NCI-H748 treated with DMSO at 0.1 percent for 48 hours (cell line): ENCODE results near the gene P2RX1.

Experiments used
- DNase-seq: peaks from one replicate; lab custom pipeline; 2025; lab: John Stamatoyannopoulos, UW

P2RX1 gene

GRCh38 chr17:3915995-3916696 is at the start of gene P2RX1:
Gene P2RX1, minus strand, starts transcription at chr17:3916465. Its CDS starts 240 bp downstream, at chr17:3916225.
- DNase-seq: no peak

DNA sequence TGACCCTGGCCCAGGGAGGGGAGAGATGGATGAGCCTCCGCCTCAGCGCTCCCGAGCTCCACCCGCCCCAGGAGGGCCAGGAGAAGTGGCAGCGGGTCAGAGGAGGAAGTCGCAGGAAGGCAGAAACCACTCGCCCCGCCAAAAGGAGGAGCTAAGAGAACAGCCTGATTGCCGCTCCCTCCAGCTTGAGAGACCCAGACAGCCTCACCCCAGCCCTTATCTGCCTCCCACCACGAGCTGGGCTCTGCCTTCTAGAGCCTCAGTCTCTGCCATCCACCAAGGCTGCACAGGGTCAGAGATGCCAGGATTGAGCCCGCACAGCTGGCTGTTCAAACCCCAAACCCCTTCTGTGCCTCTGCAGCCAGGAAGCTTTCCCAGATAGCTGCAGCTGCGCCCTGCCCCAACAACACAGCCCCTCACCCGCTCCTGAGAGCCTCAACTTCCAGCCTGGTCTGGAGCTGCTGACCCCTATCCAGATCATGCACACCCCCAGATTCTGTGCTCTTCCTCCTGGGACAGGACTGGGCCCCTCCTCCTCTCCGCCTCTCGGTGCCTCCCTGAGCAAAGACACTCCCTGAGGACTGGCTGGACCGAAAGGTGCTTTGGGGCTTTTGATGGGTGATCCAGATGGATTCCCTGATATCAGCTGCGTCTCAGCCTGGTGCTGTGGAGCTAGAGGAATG is 49.0 kb upstream of the P2RX1 start:
- DNase-seq: peak; percentile 61

GRCh38 chr17:3964203-3965117 is 48.2 kb upstream of the P2RX1 start, which contains the start of gene ATP2A3:
Gene ATP2A3, minus strand, starts transcription at chr17:3964437. Its CDS starts 146 bp downstream, at chr17:3964291.
- DNase-seq: no peak

DNA sequence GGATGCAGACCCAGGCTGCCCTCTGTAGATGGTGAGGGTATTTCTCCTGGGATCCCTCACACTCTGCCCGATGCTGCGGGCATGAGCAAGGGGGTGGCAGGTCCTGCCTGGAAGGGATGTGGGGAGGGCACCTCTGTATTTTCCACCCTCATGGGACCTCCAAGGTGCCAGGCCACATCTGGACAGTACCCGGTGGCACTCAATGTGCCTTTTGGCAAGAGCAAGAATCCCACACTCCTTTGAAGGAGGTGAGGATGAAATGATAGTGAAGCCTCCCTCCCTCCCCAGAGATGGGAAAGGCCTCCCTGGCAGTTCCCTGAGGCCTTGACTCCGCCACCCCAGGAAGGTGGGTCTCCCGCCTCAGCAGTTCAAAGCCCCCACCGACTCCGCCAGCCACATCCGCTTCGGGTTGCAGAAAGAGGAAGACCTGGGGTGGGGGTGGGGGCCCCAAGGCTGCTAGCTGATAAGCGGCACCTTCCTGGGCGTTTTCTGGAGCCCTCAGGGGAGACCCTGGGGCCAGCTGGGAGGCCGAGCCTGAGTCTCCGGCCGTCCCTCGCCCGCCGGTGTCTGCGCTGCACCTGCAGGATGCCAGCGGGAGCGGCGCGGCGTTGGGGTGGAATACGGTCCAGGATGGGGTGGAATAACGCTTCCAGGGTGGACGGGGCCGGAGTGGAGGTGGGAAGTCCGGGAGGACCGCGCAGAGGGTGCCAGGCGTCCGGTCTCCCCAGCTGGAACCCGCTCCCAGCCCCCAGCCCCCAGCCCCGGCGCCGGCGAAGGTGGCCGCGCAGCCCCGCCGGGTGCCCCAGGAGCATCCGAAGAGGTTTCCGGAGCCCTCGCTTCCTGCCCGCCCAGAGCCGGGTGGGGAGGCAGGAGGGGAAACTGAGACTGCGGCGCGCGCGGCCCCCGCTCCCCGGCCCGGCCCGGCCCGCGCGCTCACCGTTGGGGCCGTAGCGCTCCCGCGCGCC is 47.3 kb upstream of the P2RX1 start:
- no peak for DNase-seq

- DNase-seq: no peak
Observed at GRCh38 chr17:3962965-3963236, 46.6 kb upstream of the P2RX1 start.

GRCh38 chr17:3962217-3962964 is 46.1 kb upstream of the P2RX1 start:
- no peak for DNase-seq

DNA sequence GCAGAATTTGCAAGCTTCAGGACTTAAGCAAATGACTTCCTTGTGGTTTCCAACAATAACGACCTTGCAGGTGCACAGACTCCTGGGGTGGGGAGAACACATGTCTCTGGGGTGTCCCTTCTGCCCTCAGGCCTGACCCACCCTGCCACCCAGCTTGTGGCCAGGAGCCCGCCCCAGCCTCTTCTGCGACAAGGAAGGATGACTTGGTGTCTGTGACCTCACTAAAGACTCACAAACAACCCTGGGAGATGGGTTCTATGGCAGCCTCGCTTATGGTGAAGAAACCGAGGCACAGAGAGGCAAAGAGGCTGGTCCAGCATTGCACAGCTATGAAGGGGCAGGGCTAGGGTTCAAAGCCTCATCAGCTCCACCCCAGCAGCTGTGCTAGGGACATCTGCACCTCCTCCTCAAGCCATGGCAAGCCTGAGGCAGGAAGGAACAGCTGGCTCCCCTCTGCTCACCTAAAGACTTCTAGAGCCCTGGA is 45.3 kb upstream of the P2RX1 start:
- DNase-seq: no peak

DNA sequence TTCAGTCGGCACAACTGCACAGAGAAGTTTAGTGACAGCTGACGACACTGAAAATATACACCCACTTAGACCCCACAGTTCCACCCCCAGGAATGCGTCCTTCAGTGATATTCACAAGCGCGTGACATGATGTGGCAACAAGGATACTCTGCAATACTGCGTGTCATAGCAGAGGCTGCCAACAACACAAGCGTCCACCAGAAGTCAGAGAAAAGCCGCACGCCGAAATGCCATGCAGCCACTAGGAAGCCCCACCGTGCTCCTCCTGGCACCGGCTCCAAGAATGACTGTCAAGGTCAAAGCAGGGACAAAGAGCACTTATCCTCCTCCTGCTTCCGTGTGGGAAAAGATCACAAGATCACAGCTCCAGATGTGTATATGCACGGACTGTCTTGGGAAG is 44.5 kb upstream of the P2RX1 start:
- DNase-seq: no peak

GRCh38 chr17:3959921-3960601 is 43.8 kb upstream of the P2RX1 start:
- no peak for DNase-seq

DNA sequence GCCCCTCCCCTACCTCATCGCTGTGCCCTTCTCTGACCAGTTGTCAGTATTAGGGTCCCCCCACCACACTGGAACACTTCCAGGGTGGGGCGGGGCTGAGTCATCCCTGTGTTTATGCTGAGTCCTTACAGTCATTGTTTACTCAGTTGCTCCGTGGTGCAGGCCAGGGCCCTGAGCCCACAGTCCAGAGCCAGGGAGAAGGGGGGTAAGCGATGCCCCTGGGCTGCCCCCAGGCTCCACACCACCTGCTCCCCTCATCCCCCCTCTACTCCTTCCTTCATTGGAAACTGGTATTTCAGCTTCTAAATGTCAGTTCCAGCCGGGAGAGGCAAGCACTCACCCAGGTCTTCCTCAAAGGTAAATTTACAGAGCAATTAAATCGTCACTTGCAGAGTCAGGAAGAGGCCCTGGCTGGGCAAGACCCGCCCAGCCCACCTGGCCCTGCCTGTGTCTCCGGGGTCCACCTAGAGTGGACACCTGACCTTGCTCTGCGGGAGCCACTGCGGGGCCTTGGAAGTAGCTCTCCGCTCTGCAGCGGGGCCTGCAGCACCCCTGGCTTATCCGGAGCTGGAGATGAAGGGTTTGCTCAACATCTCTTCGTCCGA is 43.1 kb upstream of the P2RX1 start:
- DNase-seq: peak; percentile 98

- DNase-seq: no peak
Observed at GRCh38 chr17:3957735-3958599, 41.7 kb upstream of the P2RX1 start.

DNA sequence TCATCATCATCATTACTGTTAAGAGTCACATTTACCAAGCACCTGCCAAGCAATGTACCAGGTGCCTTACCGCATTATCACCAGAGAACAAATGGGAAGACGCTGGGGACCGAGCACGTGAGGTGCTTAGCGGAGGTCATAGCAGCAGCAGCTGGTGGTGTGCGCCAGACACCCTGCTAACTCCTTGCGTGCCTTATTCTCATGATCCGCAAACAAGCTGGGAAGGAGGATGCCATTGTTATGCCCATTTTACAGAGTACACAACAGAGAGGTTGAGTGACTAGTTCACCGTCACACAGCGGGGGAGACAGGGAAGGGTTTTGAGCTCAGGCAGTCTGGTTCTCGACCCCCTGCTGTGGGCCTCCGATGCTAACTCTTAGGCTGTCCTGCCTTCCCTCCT is 40.7 kb upstream of the P2RX1 start:
- DNase-seq: peak; percentile 52

- no peak for DNase-seq
Observed at GRCh38 chr17:3956327-3956957, 40.2 kb upstream of the P2RX1 start.

DNA sequence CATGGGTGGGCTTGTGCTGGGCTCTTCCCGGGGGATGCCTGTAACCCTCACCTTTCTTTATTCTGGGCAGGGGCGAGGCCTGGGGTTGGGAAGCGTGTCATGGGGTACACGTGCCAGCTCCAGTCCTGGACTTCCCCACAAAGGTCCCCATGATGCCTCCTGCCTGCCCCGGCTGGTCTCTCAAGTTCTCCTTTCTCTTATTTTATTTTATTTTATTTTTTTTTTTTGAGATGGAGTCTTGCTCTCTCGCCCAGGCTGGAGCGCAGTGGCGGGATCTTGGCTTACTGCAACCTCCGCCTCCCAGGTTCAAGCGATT is 39.4 kb upstream of the P2RX1 start:
- no peak for DNase-seq

DNA sequence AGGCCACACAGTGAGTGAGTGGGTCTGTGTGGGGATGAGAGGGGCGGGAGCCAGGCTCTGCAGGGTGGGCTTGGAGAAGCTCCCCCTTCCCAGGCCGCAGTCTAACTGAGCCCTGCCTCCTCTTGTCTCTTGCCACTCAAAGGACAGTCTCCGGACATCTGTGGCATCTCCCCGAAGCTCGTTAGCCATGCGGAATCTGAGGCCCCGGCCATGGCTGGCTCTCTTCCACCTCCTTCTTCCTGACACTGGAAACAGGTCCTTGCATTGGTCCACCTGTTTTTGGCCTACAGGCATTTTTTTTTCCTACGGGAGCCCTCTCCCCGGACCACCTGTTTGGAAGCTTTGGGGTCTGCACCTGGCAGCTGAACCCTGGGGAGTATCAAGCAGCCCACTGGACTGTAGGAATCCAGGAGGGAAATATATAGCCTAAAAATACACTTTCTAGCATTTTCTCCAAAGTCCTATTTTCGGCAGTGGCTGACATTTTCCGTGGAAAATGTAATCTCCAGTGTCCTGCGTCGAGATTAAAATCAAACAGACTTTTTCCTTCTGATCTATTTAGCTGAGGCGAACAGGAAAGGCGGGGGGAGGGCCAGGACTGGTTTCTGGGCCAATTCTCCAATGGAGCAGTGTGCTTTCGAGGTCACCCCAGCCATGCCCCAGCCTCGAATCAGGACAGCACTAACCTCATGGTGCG is 38.9 kb upstream of the P2RX1 start:
- no peak for DNase-seq

- DNase-seq: no peak
Observed at GRCh38 chr17:3954086-3954485, 37.8 kb upstream of the P2RX1 start.

GRCh38 chr17:3953542-3953941 is 37.3 kb upstream of the P2RX1 start:
- no peak for DNase-seq

DNA sequence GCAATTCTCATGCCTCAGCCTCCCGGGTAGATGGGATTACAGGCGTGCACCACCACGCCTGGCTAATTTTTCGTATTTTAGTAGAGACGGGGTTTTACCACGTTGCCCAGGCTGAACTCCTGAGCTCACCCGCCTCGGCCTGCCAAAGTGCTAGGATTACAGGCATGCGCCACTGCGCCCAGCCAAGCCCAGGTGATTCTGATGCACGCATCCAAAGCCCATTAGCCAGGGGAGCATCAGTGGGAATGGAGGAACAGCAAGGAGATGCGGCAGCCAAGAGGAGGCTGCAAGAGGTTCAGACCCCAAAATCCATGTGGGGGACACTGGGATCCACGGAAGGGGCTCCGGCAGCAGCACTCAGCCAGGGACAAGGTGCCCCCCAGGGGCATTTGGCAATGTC is 35.9 kb upstream of the P2RX1 start:
- DNase-seq: no peak
